HG03064 (cell line): ENCODE measurements around the gene RIMS1.

ENCODE experiments used
- ATAC-seq: cut with Tn5 transposase; IDR thresholded peaks from one replicate; pipeline ENCODE4 v1.9.1; 2021; ENCODE audit warnings: low read depth; ENCODE audit not compliant: unreplicated experiment

Gene RIMS1

GRCh38 chr6:72218125-72218524, 331.8 kb downstream of the RIMS1 start:
- no peak for ATAC-seq

- no peak for ATAC-seq
Measured at GRCh38 chr6:72219536-72219935, 333.2 kb downstream of the RIMS1 start.

GRCh38 chr6:72238021-72238420, 351.7 kb downstream of the RIMS1 start:
- no peak for ATAC-seq

- ATAC-seq = no peak
Measured at GRCh38 chr6:72238900-72239299, 352.6 kb downstream of the RIMS1 start.

- ATAC-seq = no peak
Measured at GRCh38 chr6:72245565-72245964, 359.2 kb downstream of the RIMS1 start.

GRCh38 chr6:72246926-72247325, 360.6 kb downstream of the RIMS1 start:
- ATAC-seq = no peak

GRCh38 chr6:72248621-72249020, 362.3 kb downstream of the RIMS1 start:
- no peak for ATAC-seq

GRCh38 chr6:72250664-72251063, 364.3 kb downstream of the RIMS1 start:
- no peak for ATAC-seq

- ATAC-seq = no peak
Measured at GRCh38 chr6:72260489-72260888, 374.1 kb downstream of the RIMS1 start.

- no peak for ATAC-seq
Measured at GRCh38 chr6:72261554-72261953, 375.2 kb downstream of the RIMS1 start.

GRCh38 chr6:72262254-72262653, 375.9 kb downstream of the RIMS1 start:
- no peak for ATAC-seq

- no peak for ATAC-seq
Measured at GRCh38 chr6:72267470-72267869, 381.1 kb downstream of the RIMS1 start.

GRCh38 chr6:72271531-72271930, 385.2 kb downstream of the RIMS1 start:
- ATAC-seq = no peak

- ATAC-seq = no peak
Measured at GRCh38 chr6:72272958-72273357, 386.6 kb downstream of the RIMS1 start.

- no peak for ATAC-seq
Measured at GRCh38 chr6:72275888-72276287, 389.5 kb downstream of the RIMS1 start.

- ATAC-seq = no peak
Measured at GRCh38 chr6:72282201-72282600, 395.9 kb downstream of the RIMS1 start.

GRCh38 chr6:72283571-72283970, 397.2 kb downstream of the RIMS1 start:
- ATAC-seq = no peak

GRCh38 chr6:72286911-72287311, 400.6 kb downstream of the RIMS1 start:
- ATAC-seq = no peak

GRCh38 chr6:72287801-72288200, 401.5 kb downstream of the RIMS1 start:
- ATAC-seq = no peak

- no peak for ATAC-seq
Measured at GRCh38 chr6:72288592-72288991, 402.2 kb downstream of the RIMS1 start.

- ATAC-seq = no peak
Measured at GRCh38 chr6:72290620-72291019, 404.3 kb downstream of the RIMS1 start.

GRCh38 chr6:72296375-72296774, 410.0 kb downstream of the RIMS1 start:
- no peak for ATAC-seq

- ATAC-seq = no peak
Measured at GRCh38 chr6:72305971-72306370, 419.6 kb downstream of the RIMS1 start.
